Measurements from ENCODE around the gene PLCB4.

Gene PLCB4

GRCh38 chr20:9214685-9215084 is 145.8 kb downstream of the PLCB4 start:
- DNase-seq (ENCODE audit: low read depth in 2 of 3, low spot score in 2 of 3), result no peak

GRCh38 chr20:9215539-9215938 is 146.7 kb downstream of the PLCB4 start:
- DNase-seq (ENCODE audit: low read depth in 2 of 3, low spot score in 2 of 3), result no peak

GRCh38 chr20:9218531-9218961 is 149.7 kb downstream of the PLCB4 start:
- no peak for DNase-seq (ENCODE audit: low read depth in 2 of 3, low spot score in 2 of 3)

- DNase-seq (ENCODE audit: low read depth in 2 of 3, low spot score in 2 of 3), result no peak
Measured at GRCh38 chr20:9220874-9221547, 152.1 kb downstream of the PLCB4 start.

- no peak for DNase-seq (ENCODE audit: low read depth in 2 of 3, low spot score in 2 of 3)
Measured at GRCh38 chr20:9223296-9223695, 154.4 kb downstream of the PLCB4 start.

- no peak for DNase-seq (ENCODE audit: low read depth in 2 of 3, low spot score in 2 of 3)
Measured at GRCh38 chr20:9225879-9226278, 157.0 kb downstream of the PLCB4 start.

- DNase-seq (ENCODE audit: low read depth in 2 of 3, low spot score in 2 of 3), result no peak
Measured at GRCh38 chr20:9227896-9228615, 159.2 kb downstream of the PLCB4 start.

GRCh38 chr20:9228774-9229450 is 160.0 kb downstream of the PLCB4 start:
- DNase-seq (ENCODE audit: low read depth in 2 of 3, low spot score in 2 of 3), result no peak

GRCh38 chr20:9230406-9230805 is 161.5 kb downstream of the PLCB4 start:
- DNase-seq (ENCODE audit: low read depth in 2 of 3, low spot score in 2 of 3), result no peak

- DNase-seq (ENCODE audit: low read depth in 2 of 3, low spot score in 2 of 3), result no peak
Measured at GRCh38 chr20:9233804-9234203, 164.9 kb downstream of the PLCB4 start.

GRCh38 chr20:9235518-9235917 is 166.6 kb downstream of the PLCB4 start:
- DNase-seq (ENCODE audit: low read depth in 2 of 3, low spot score in 2 of 3), result no peak

GRCh38 chr20:9236458-9236857 is 167.6 kb downstream of the PLCB4 start:
- no peak for DNase-seq (ENCODE audit: low read depth in 2 of 3, low spot score in 2 of 3)

- DNase-seq (ENCODE audit: low read depth in 2 of 3, low spot score in 2 of 3), result no peak
Measured at GRCh38 chr20:9241232-9241692, 172.4 kb downstream of the PLCB4 start.

- DNase-seq (ENCODE audit: low read depth in 2 of 3, low spot score in 2 of 3), result no peak
Measured at GRCh38 chr20:9241721-9242427, 173.0 kb downstream of the PLCB4 start.

GRCh38 chr20:9243986-9244385 is 175.1 kb downstream of the PLCB4 start:
- DNase-seq (ENCODE audit: low read depth in 2 of 3, low spot score in 2 of 3), result no peak

- no peak for DNase-seq (ENCODE audit: low read depth in 2 of 3, low spot score in 2 of 3)
Measured at GRCh38 chr20:9244811-9245210, 175.9 kb downstream of the PLCB4 start.

GRCh38 chr20:9246731-9247130 is 177.8 kb downstream of the PLCB4 start:
- no peak for DNase-seq (ENCODE audit: low read depth in 2 of 3, low spot score in 2 of 3)

GRCh38 chr20:9250511-9250910 is 181.6 kb downstream of the PLCB4 start:
- DNase-seq (ENCODE audit: low read depth in 2 of 3, low spot score in 2 of 3), result no peak

GRCh38 chr20:9253006-9253539 is 184.2 kb downstream of the PLCB4 start:
- DNase-seq (ENCODE audit: low read depth in 2 of 3, low spot score in 2 of 3), result no peak

GRCh38 chr20:9255171-9255570 is 186.3 kb downstream of the PLCB4 start:
- DNase-seq (ENCODE audit: low read depth in 2 of 3, low spot score in 2 of 3), result no peak

- DNase-seq (ENCODE audit: low read depth in 2 of 3, low spot score in 2 of 3), result no peak
Measured at GRCh38 chr20:9256393-9256792, 187.5 kb downstream of the PLCB4 start.
